OCI-LY1 (cell line): Measurements from ENCODE around the gene FRMPD3.
"Not testable (repeated sequence)": the region's sequence is repeated elsewhere in the genome, so short reads cannot be mapped to it uniquely, and the experiment has no call there.

Experiments
- EZH2 ChIP-seq: fragments of 200-600 bp; sonication (generic), shearing (Covaris generic); IDR thresholded peaks from 2 replicates; pipeline ENCODE4 v1.8.0; 2017; ENCODE audit warnings: borderline replicate concordance, mixed run types, mild to moderate bottlenecking, antibody characterized with exemption, low read length, moderate library complexity, mixed read lengths
- TF ChIP-seq, protein P1 (sequence below): fragments of 200-600 bp; sonication (generic), shearing (Covaris generic); IDR thresholded peaks from 2 replicates; pipeline ENCODE4 v1.5.1; 2017; ENCODE audit warnings: mild to moderate bottlenecking, antibody characterized with exemption, low read length, moderate library complexity, mixed read lengths

DNA sequence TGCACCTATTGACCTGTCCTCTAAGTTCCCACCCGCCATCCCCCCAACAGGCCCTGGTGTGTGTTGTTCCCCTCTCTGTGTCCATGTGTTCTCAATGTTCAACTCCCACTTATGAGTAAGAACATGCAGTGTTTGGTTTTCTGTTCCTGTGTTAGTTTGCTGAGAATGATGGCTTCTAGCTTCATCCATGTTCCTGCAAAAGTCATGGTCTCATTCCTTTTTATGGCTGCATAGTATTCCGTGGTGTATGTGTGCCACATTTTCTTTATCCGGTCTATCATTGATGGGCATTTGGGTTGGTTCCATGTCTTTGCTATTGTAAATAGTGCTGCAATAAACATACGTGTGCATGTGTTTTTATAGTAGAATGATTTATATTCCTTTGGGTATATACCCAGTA is 22.0 kb downstream of the FRMPD3 start:
- TF ChIP-seq, protein P1, sequence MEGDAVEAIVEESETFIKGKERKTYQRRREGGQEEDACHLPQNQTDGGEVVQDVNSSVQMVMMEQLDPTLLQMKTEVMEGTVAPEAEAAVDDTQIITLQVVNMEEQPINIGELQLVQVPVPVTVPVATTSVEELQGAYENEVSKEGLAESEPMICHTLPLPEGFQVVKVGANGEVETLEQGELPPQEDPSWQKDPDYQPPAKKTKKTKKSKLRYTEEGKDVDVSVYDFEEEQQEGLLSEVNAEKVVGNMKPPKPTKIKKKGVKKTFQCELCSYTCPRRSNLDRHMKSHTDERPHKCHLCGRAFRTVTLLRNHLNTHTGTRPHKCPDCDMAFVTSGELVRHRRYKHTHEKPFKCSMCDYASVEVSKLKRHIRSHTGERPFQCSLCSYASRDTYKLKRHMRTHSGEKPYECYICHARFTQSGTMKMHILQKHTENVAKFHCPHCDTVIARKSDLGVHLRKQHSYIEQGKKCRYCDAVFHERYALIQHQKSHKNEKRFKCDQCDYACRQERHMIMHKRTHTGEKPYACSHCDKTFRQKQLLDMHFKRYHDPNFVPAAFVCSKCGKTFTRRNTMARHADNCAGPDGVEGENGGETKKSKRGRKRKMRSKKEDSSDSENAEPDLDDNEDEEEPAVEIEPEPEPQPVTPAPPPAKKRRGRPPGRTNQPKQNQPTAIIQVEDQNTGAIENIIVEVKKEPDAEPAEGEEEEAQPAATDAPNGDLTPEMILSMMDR: not testable (repeated sequence)
- not testable (repeated sequence) for TF ChIP-seq EZH2
